ENCODE measurements around the gene FOXP4.

DNA sequence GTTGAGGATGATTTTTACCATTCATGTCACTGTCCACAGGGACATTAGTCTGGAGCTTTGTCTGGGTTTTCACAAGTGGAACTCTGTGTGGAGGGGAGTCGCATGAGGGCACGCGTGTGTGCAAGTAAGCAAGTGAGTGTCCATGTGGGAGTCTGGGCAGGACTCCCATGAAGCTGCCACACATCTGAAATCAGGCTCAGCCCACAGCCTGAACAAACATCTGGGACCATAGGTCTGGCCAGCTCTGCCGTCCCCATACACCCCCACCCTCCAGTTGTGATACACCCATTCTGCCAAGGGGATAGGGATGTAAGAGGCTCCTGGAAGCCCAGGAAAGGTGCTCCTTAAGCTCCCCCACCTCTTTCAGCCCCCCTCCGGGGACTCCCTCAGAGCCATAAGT lies 17.1 kb upstream of the FOXP4 start:
- TF ChIP-seq CTCF (IDR thresholded peaks at IDR 0.05) = no peak
- no peak for TF ChIP-seq POLR2A (IDR thresholded peaks at IDR 0.05)

All from body of pancreas (tissue), 4 donors.